GM19455 (cell line): ENCODE measurements around the gene ADORA2A.

Experiments used
- ATAC-seq: cut with Tn5 transposase; IDR thresholded peaks from one replicate; pipeline ENCODE4 v1.9.1; 2021; ENCODE audit not compliant: unreplicated experiment

The ADORA2A gene

GRCh38 chr22:24427500-24428164 is at the start of gene ADORA2A:
ADORA2A (plus strand) TSS chr22:24427599; CDS start chr22:24433405, 5,806 bp downstream.
- peak; percentile 50 for ATAC-seq

DNA sequence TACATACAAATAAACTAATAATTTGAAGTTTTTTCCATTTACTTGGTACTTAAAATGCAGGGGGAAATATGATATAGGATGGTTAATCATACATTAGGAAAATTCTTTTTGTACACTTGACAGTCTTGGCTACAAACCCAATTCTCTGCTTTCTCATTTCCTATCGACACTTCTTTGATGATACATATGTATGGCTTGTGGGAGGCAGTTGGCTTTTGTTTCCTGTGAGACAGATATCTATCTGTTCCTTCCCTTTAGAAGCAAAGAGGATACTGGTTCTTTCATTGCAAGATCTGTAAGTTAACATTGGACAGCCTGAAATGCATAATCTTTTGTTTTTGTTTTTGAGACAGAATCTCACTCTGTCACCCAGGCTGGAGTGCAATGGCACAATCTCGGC is 47.9 kb upstream of the ADORA2A start:
- no peak for ATAC-seq

GRCh38 chr22:24380220-24380904 is 47.0 kb upstream of the ADORA2A start:
- ATAC-seq: no peak

- ATAC-seq: no peak
Observed at GRCh38 chr22:24380905-24381230, 46.5 kb upstream of the ADORA2A start.

DNA sequence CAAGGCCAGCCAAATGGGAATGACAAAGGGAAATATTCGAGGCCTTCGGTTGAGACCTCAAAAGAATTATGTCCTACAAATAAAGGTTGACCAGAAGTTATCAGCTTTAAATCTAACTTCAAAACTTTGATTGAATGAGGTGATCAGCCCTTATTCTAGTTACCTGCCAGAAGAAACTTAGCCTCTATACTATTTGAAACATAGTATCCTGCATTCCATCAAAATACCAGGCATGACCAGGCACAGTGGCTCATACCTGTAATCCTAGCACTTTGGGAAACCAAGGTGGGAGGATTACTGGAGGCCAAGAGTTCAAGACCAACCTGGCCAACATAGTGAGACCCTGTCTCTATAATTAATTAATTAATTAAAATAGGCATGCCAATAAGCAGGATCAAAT is 44.3 kb upstream of the ADORA2A start:
- no peak for ATAC-seq

GRCh38 chr22:24384131-24384530 is 43.3 kb upstream of the ADORA2A start:
- no peak for ATAC-seq

DNA sequence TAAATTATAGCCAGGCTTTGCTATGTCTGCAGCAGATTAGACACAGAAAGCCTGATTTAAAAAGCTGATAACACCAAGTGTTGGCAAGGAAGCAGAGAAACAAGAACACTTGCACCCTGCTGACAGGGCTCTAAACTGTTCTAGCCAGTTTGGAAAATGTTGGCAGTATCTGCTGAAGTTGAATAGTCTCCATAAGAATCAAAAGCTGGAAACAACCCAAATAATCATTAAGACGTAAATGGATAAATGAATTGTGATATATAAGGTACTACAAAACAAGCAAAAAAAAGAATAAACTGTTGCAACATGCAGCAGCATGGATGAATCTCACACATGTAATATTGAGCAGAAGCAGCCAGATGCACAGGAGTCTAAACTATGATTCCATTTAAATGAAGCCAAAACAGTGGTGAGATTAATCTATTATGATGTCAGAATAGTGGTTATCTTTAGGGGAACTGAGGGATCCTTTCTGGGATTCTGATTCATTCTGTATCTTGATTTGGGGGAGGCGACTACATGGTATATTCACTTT is 40.4 kb upstream of the ADORA2A start:
- ATAC-seq: no peak

- ATAC-seq: no peak
Observed at GRCh38 chr22:24389680-24390079, 37.7 kb upstream of the ADORA2A start.

DNA sequence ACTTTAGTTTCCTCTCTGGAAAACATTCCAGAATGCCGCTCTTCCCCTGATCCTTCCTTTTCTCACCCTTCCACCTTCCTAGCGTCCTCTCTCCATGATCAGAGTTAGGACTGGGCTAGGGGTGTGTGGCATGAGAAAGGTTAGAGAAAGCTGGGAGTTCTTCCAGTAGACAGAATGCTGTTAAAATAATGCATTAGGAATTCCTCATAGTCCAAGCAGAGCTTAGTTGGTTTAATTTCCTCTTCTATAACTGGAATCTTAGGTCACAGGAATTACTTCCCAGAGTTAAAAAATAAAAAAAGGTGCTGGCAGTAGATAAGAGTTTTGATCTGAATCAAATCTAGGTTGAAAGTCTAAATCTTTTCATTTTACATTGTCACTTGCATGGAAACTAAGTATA is 37.2 kb upstream of the ADORA2A start:
- ATAC-seq: no peak

- ATAC-seq: no peak
Observed at GRCh38 chr22:24390576-24390975, 36.8 kb upstream of the ADORA2A start.

DNA sequence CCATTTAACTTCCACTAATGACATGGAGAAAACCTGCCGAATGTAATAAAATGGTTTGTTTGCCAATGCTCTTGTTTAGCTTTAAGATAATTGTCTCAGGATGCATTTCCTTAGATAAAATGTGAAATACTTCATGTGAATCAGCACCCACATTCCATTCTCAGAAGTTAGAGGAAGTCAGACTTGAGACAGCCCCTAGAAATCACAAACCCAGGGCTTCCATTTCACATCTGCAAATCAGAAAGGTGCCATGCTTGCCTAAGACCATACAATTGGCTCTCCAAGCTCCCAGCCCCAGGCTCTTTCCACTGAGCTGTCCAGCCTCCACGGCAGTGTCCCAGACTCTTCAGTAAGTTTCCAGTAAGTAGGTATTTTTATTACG is 35.6 kb upstream of the ADORA2A start:
- ATAC-seq: no peak

- ATAC-seq: no peak
Observed at GRCh38 chr22:24392218-24392931, 35.0 kb upstream of the ADORA2A start.

GRCh38 chr22:24393012-24393559 is 34.3 kb upstream of the ADORA2A start:
- ATAC-seq: no peak

DNA sequence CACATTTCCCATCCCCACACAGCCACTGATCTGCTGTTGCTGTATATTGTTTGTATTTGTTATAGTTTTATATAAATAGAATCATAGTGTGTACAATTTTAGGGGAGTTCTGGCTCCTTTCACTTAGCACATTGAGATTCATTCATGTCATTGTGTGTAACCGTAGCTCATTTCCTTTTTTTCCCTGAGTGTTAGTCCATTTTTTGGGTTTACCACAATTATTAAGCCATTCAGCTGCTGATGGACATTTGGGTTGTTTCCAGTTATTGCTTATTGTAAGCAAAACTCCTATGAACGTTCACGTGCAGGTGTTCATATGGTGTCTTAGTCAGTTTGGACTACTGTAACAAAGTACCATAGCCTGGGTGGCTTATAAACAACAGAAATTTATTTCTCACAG is 33.6 kb upstream of the ADORA2A start:
- ATAC-seq: no peak

DNA sequence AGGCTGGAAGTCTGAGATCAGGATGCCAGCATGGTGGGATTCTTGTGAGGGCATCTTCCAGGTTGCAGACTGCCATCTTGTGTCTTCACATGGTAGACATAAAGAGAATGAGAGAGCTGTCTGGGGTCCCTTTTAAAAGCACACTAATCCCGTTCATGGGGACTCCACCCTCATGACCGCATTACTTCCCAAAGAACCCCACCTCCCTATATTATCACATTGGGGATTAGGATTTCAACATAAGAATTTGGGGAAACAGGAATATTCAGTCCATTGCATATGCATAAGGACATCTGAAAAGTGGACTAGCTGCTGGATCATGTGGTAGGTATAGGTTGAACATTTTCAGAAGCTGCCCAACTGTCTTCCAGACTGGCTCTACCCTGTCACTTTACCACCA is 33.1 kb upstream of the ADORA2A start:
- ATAC-seq: no peak

GRCh38 chr22:24398409-24398808 is 29.0 kb upstream of the ADORA2A start:
- ATAC-seq: no peak

- ATAC-seq: no peak
Observed at GRCh38 chr22:24400034-24400725, 27.2 kb upstream of the ADORA2A start.

DNA sequence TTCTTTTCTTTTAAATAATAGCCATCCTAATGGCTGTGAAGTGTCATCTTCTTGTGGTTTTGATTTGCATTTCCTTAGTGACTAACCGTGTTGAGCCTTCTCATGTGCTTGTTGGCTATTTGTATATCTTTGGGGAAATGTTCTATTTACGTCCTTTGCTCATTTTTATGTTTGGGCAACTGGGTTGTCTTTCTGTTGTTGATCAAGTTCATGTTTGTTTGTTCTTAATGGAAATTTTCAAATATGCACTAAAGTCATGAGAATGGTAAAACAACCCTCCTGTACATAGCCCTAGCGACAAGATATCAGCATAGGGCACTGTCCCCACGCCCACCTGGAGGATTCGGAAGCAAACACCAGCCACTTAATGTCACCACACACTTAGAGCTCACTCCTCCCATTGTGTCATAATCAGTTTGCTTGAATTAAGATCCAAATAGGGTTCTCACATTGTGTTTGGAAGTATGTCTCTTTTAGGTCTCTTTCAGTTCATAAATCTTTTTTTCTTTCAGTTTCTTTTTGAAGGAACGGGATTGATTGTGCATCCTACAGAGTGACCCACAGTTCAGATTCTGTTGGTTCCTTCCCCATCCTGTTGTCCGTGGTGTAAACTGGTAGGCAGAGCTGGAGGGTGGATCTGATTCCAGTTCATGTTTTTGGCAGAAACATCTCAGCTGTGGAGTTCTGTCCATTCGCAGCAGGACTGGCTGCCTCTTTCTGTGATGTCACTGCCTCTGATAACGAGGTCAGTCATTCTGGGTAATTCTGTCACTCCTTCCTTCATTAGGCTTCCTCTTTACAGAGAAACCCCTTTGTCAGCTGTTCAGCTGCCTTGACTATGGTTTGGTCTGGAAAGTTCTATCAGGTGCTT is 26.4 kb upstream of the ADORA2A start:
- no peak for ATAC-seq

DNA sequence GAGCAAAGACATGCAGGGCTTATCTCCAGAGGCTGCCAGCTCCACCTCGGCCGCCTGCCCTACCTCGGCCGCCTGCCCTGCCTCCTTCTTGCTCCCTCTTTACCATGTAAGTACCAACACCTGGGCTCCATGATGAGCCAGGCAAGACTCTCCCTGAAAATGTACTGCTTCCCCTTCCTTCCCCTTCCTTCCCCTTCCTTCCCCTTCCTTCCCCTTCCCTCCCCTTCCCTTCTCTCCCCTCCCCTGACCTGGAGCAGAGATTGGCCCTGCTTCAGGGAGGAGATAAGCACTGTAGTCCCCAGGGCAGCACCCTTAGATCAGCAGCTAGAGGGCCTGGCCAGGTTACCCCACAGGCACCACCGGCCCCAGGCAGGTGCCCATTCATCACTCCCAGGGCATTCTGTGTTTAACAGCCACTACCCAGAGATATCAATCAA is 25.4 kb upstream of the ADORA2A start:
- no peak for ATAC-seq
